MCF 10A (cell line): ENCODE measurements around the gene FKBP4. TPM values are rescaled to one million over a fixed set of nuclear protein-coding genes. Genes with fewer than 3 reads are reported as not detected.

Experiments used
- BruUV-seq: library from RNA; stranded (reverse); fragments of 400-500 nt; replicated peaks from 2 replicates; lab custom pipeline; 2021; lab: Mats Ljungman, UMichigan
- CTCF ChIA-PET: fragments of 300-600 bp; sonication (Branson Sonifier 250); formaldehyde crosslinking; extraction: SDS; loops from one replicate; lab custom pipeline; 2021; ENCODE audit warnings: antibody characterized with exemption, inconsistent platforms; lab: Yijun Ruan, JAX
- POLR2A ChIA-PET: fragments of 300-600, 350-650 bp; sonication (Branson Sonifier 250); formaldehyde crosslinking; extraction: SDS; loops from one replicate; lab custom pipeline; 2020; ENCODE audit warnings: antibody characterized with exemption, inconsistent platforms; lab: Yijun Ruan, JAX
- DNase-seq: peaks from one replicate; pipeline ENCODE4 v3.0.0-alpha.2; 2018; ENCODE audit not compliant: unreplicated experiment
- H3K27ac Mint-ChIP-seq: one replicate; pipeline ENCODE4 v1.8.0; 2022; ENCODE audit warnings: mild to moderate bottlenecking, low read depth, mixed read lengths; ENCODE audit not compliant: unreplicated experiment
- H3K27me3 Mint-ChIP-seq: one replicate; pipeline ENCODE4 v1.8.0; 2022; ENCODE audit warnings: mixed read lengths; ENCODE audit not compliant: insufficient read depth, unreplicated experiment
- H3K36me3 Mint-ChIP-seq: one replicate; pipeline ENCODE4 v1.8.0; 2022; ENCODE audit warnings: mild to moderate bottlenecking, moderate library complexity, mixed read lengths; ENCODE audit not compliant: insufficient read depth, unreplicated experiment
- H3K4me1 Mint-ChIP-seq: one replicate; pipeline ENCODE4 v1.8.0; 2022; ENCODE audit warnings: mixed read lengths; ENCODE audit not compliant: insufficient read depth, unreplicated experiment
- H3K4me3 Mint-ChIP-seq: one replicate; pipeline ENCODE4 v1.8.0; 2022; ENCODE audit warnings: mild to moderate bottlenecking, moderate library complexity, mixed read lengths; ENCODE audit not compliant: unreplicated experiment
- H3K9me3 Mint-ChIP-seq: one replicate; pipeline ENCODE4 v1.8.0; 2022; ENCODE audit warnings: mixed read lengths; ENCODE audit not compliant: unreplicated experiment
- CTCF ChIP-seq: fragments of 200-600 bp; IDR thresholded peaks from one replicate; pipeline ENCODE4 v1.8.0; 2022; ENCODE audit warnings: antibody characterized with exemption, mild to moderate bottlenecking; ENCODE audit not compliant: unreplicated experiment
- intact Hi-C: fragments of 100-400 bp; cut with micrococcal nuclease; formaldehyde crosslinking; loops from 2 replicates; pipeline ENCODE4 v1.14.1; 2022
- total RNA-seq: library from RNA; stranded (reverse); gene quantifications from 2 replicates; pipeline ENCODE4 v1.2.3, GENCODE V29; 2022

FKBP4 gene
- total RNA-seq, 1 experiment from 2014 or later: 79.1 TPM

- ChIA-PET CTCF (interaction anchor here (0.8 to 1.3 kb wide), 4 partner anchors 9 to 1158 kb away, joined by 3 to 5 read pairs (median 4); no protein-coding TSS in a partner anchor), POLR2A (interaction anchor here (1.2 kb wide), 1 partner anchor 21 kb away, joined by 5 read pairs; no protein-coding TSS in a partner anchor)
- no TSS peak for BruUV-seq
- Mint-ChIP-seq H3K27ac (no peak overlapping the region), H3K4me1 (peaks cover 6% of the 10 kb centered on the region), H3K36me3 (peaks cover 20% of the 10 kb centered on the region), H3K27me3 (peaks cover 15% of the 10 kb centered on the region), H3K4me3 (peak overlapping the region; percentile 72), H3K9me3 (no peaks in the 10 kb centered on the region)
- no peak for DNase-seq
- intact Hi-C loops: no loop called here
- TF ChIP-seq CTCF: no peak
These were observed 1.9 kb upstream of the FKBP4 start for GRCh38 chr12:2792671-2793500.

- ChIA-PET CTCF (interaction anchor here (0.8 to 1.2 kb wide), 3 partner anchors 9 to 91 kb away, joined by 3 to 5 read pairs (median 4); no protein-coding TSS in a partner anchor), POLR2A (interaction anchor here (1.2 kb wide), 1 partner anchor 20 kb away, joined by 5 read pairs; no protein-coding TSS in a partner anchor)
- H3K9me3 Mint-ChIP-seq: no peaks in the 10 kb centered on the region
- intact Hi-C loops: no loop called here
- H3K4me1 Mint-ChIP-seq: peaks cover 10% of the 10 kb centered on the region
- peaks cover 27% of the 10 kb centered on the region for H3K36me3 Mint-ChIP-seq
- H3K27me3 Mint-ChIP-seq: peaks cover 8% of the 10 kb centered on the region
- peak overlapping the region; percentile 72 for H3K4me3 Mint-ChIP-seq
- no peak overlapping the region for H3K27ac Mint-ChIP-seq
- no TSS peak for BruUV-seq
- DNase-seq: no peak
- TF ChIP-seq CTCF: no peak
These were observed 1.2 kb upstream of the FKBP4 start for GRCh38 chr12:2793561-2793960.

GRCh38 chr12:2794191-2794735, 507 bp upstream of the FKBP4 start:
- BruUV-seq: TSS peak; percentile 62
- Mint-ChIP-seq H3K27ac (peak overlapping the region; percentile 49), H3K4me3 (peak overlapping the region; percentile 72), H3K4me1 (peaks cover 11% of the 10 kb centered on the region), H3K9me3 (no peaks in the 10 kb centered on the region), H3K27me3 (peaks cover 1% of the 10 kb centered on the region), H3K36me3 (peaks cover 34% of the 10 kb centered on the region)
- ChIA-PET CTCF (interaction anchor here (1.2 kb wide), 1 partner anchor 11 kb away, joined by 4 read pairs; no protein-coding TSS in a partner anchor), POLR2A (interaction anchor here (1.0 to 8.2 kb wide), 2 partner anchors 18 to 84 kb away, joined by 3 to 128 read pairs; partner anchors contain the start of gene ITFG2)
- no peak for TF ChIP-seq CTCF
- intact Hi-C loops: loop anchor here (2.0 kb wide), 1 partner anchor 19 kb away; the partner anchor contains the start of gene ITFG2
- no peak for DNase-seq
